ENCODE measurements around the gene FEN1.

Gene FEN1

GRCh38 chr11:61757213-61757862 is 35.4 kb upstream of the FEN1 start:
- no peak for DNase-seq

DNA sequence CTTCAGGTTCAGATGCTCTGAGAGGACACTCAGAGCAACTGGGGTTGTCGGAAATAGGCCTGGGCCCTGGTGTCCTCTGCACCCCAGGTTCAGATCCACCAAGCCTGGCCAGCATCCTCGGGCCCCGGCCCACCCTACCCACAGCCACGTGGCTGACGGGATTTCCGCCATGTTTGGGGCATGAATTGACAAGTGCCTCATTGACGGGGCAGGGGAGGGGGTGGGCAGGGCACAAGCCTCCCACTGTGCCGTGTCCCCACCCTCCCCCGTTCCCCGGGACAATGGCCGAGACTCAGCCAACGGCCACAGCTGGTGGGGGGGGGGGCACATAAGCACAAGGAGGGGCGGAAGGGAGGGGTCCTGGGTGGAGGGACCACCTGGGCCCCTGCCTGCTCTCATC is 31.8 kb upstream of the FEN1 start:
- no peak for DNase-seq

- DNase-seq, result no peak
These were observed 31.1 kb upstream of the FEN1 start for GRCh38 chr11:61761440-61762222.

DNA sequence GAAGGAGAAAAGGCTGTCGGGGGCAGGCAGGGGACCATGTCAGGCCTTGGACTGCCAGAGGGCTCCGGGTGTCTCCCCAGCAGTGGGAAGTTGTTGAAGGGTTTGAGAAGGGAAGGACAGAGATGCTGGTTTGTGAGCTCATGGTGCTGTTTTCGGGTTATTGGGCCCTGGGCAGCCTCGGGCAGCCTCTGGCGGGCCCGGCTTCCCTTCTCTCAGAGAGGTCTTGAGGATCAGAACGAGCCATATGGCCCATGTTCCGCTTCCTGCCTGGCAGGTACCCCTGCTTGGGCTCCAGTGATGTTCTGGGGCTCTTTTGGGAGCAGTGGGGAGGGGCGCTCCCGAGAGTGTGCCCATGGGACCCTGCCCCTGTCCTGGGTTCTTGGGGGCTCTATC is 30.5 kb upstream of the FEN1 start:
- DNase-seq, result no peak

DNA sequence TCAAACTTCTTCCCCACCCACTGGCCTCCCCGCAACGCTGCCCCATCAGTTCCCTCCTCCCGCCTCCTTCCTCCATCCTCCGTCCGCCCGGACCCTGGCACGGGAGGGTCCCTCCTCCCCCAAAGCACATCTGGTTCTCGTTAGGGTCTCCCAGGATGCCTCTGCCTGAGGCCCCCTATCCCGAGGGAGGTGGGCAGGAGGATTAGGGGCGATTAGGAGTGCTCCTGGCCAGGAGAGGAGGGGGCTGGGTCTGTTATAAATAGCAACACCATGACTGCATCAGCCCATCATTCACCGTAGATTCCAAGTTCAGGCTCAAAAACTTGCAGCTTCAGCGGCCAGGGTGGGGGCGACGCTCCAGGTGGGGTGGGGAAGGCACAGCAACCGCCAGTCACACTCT is 29.9 kb upstream of the FEN1 start:
- no peak for DNase-seq

DNA sequence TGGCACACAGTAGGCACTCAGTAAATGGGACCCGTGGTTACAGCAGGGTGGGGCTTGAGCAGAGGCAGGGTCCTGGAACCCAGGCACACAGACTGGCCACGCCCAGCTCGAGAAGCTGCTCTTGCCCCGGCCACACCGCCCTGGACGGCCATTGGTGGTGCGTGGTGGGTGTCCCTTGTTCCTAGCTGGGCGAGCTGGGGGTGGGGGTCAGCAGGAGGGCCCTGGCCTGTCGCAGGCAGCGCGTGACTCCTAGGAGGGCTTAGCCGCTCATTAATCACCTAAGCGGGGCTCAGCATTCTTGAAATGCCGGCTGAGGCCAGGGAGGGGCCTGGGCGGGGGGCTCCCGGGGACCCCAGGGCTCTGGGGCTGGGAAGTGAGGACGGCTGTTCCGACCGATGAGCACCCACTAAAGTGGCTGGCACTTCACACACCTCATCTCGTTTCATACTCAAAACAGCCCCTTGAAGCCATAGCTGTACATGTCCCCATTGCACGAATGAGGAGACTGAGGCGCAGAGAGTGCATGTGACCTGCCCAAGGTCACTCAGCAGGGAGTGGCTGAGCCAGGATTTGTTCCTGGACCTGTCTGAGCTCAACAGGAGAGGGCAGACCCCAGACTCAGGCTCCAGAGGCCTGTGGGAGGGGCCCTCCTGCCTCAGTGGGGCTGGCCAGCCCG is 28.6 kb upstream of the FEN1 start:
- DNase-seq, result no peak

GRCh38 chr11:61764606-61765260 is 28.0 kb upstream of the FEN1 start:
- no peak for DNase-seq

DNA sequence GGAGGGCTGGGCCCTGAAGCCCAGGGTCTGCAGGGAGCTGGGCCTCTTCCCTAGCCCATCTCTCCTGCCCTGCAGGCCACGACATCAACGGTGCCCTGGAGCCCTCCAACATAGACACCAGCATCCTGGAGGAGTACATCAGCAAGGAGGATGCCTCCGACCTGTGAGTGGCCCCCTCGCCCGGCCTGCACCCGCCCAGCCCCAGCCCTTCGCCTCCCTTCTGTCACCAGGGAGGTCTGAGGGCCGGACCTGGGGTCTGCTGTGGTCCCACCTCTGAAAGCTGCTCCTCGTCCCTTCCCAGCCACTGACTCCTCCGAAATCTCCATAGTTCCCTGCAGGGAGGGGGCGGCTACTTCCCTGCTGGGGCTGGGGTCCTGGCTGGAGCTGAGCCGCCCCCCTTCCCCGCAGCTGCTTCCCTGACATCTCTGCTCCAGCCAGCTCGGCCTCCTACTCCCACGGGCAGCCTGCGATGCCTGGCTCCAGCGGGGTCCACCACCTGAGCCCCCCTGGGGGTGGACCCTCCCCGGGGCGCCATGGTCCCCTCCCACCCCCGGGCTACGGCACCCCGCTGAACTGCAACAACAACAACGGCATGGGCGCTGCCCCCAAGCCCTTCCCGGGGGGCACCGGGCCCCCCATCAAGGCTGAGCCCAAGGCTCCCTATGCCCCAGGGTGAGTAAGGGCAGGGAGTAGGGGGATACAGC is 27.0 kb upstream of the FEN1 start:
- DNase-seq, result no peak

DNA sequence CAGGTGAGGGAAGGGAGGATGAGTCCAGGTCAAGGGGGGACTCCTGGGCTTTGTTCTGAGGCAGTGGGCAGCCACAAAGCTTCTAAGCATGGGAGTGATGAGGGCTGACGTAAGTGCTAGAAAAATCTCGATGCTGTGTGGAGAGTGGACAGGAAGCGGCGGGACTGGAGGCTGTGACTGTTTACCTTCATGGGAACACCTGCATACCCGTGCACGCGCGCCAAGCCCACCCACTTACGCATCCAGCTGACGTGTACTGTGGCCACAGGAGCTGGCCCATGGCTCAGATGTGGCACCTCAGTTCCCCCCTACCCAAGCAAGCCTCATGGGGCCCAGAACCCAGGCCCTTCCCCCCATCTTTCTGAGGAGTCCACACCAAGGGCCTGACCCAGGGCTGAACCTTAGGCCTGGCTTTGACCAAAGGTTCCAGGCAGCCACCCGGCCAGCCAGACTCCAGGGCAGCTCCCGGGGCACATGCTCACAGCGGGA is 26.3 kb upstream of the FEN1 start:
- no peak for DNase-seq

DNA sequence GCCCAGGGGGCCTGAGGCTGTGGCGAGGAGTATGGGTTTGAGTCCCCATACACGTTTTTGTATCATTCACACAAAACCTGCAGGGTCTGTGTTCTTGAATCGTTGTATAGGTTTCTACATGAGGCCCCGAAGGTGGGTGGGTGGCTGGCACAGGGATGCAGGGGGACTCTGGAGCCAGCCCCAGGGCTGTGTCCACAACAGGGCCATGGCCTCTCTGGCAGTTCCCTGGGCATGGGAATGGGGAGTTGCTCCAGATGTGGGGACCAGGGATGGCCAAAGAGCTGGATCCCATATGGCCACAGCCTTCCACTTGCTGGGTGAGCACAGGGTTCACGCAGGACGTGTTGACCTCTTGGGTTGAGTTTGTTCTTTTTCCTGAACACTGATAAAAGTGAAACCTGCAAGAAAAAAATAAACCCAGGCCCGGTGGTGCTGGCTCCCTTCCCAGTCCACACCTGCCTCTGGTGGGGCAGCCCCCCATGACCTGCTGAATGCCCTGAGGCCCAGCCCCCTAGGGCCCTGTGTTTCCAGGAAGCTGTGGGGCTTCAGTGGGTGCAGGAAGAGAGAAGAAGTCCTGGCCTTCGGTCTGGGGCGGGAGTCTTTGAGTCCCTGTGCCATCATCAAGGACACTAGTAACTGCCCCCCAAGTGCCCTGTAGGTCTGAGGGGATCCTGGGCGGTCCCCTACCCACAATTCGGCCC is 24.2 kb upstream of the FEN1 start:
- no peak for DNase-seq

- no peak for DNase-seq
These were observed 23.4 kb upstream of the FEN1 start for GRCh38 chr11:61769169-61769920.

DNA sequence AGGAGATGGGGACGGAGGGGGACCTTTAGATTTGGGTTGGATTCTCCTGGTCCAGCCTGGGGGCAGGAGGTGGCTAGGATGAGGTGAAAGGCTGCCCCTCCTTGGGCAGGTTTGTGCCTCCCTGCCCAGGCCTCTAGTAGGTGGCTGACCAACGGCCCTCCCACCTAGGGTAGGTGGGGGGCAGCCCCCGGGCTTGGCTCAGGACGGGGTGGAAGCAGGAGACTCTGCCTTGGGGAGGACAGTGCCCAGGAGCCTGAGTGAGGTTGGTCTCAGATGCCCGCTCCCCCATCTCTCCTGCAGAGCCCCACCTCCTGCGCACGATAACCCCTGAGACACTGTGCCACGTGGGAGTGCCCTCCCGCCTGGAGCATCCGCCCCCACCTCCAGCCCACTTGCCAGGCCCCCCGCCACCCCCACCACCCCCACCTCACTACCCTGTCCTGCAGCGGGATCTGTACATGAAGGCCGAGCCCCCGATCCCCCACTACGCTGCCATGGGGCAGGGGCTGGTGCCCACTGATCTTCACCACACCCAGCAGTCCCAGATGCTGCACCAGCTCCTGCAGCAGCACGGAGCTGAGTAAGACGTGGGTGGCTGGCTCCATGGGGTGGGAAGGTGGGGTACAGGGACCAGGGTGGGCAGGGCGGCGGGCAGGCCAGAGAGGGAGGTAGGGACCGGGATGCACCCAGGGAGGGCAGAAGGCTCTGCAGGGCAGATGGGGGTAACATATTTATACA is 22.6 kb upstream of the FEN1 start:
- no peak for DNase-seq

- DNase-seq, result no peak
These were observed 21.4 kb upstream of the FEN1 start for GRCh38 chr11:61771195-61771894.

DNA sequence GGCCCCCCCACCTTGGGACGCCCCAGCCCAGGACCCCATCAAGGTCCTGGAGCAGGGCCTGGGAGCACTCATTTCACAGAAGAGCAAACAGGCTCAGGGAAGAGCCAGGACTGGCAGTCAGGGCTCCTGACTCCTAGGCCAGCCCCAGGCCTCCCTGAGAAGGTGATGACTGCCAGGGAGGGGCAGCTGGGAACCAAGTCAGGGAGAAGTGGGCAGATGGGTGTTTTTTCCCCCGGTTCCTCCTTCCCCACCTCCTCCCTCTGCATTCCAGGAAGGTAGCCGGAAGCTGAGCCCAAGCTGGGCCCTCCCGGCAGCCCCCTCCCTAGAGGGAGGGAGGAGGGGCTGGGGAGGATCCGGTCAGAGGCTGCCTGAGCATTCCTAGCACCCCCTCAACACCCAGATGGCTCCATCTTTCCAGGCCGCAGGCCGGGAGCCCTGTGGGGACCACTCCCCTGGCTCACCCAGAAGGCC is 20.7 kb upstream of the FEN1 start:
- DNase-seq, result no peak

DNA sequence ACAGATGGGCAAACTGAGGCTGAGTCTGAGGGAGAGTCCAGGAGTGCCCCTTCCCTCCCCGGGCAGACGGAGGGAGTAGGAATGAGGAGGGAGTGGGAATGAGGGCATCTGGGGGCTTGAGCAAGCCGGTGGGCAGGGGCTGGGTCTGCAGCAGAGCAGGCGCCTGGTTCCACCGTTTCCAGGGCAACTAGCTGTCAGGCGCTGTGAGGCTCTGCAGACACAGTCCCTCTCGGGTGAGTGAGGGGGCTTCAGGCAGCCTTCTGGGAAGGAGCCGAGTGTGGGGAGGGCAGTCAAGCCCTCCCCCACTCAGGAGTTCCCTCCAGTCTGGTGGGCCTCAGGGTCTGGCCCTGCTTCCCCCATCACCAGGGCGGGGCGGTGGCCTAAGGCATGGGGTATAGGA is 19.4 kb upstream of the FEN1 start:
- DNase-seq, result no peak

DNA sequence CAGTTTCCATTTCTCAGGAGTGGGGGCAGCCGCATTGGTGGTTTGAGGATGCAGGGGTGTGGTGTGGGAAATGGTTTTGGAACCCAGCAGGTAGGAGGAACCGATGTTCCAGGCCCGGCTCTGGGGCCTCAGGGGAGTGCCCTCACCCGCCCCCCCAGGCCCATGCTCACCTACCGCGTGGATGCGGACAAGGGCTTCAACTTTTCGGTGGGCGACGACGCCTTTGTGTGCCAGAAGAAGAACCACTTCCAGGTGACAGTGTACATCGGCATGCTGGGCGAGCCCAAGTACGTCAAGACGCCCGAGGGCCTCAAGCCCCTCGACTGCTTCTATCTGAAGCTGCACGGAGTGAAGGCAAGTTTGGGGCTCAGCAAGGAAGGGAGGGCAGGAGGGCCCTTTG is 18.9 kb upstream of the FEN1 start:
- no peak for DNase-seq

DNA sequence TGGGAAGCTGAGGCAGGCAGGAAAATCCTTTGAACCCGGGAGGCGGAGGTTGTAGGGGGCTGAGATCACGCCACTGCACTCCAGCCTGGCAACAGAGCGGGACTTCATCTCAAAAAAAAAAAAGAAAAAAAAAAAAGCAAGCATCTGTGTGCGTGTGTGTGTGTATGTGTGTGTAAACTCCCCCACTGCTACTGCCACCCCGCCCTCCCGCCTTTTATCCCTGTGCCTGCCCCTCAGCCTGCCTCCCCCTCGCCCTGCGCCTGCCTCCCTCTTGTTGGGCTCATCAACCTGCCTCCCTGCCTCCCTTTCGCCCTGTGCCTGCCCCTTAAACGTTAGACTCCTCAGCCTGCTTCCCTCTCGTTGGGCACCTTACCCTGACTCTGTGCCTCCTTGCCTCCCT is 18.3 kb upstream of the FEN1 start:
- DNase-seq, result no peak

DNA sequence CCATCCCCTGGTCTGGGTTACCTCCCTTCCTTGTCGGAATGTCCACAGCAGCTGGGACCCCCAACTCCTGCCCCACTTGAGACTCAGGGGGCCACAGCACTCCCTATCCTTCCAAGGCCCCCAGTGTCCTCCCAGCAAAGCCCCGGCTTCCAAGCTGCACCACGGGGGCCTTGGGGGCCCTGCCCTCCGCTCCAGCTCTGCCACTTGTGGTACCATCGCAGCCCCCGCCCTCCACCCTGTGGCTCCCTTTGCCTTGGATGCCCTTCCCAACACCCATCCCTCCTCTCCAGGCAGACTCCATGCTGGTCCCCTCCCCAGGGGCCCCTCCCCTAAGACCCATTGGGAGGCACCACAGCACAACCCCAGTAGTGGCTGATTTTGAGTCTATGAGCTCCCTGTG is 17.6 kb upstream of the FEN1 start:
- no peak for DNase-seq

DNA sequence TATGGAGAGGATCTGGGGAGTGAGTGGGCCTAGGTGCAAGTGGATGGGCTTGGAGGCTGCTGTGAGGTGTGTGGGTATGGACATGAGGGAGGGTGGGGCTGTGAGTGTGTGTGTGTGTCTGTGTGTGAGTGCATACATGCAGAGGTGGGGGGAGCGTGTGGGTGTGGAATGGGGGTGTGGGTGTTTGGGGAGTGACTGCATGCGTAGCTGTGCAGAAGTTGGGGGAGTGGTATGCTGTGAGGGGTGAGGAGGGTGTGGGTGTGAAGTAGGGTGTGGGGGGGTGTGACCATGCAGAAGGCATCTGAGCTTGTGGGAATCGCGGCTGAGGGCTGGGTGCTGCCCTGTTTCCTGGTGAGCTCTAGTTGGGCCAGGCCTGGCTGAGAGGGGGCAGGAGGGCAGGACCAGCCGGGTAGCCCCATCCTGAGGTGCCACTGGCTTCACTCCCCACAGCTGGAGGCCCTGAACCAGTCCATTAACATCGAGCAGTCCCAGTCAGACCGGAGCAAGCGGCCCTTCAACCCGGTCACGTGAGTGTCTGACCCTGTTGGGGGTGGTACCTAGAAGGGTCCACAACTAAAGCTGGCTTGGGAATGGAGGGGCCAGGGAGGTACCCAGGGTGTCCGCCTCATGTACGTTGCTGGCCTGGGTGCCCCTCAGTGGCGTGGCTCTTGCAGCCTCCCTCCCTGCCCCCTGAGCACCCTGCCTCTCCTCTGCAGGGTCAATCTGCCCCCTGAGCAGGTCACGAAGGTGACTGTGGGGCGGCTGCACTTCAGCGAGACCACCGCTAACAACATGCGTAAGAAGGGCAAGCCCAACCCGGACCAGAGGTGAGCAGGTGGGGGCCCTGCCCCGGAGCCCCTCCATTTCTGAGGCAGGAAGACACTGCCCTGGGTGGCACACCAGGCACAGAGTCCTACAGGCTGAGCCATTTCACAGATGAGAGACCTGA is 16.8 kb upstream of the FEN1 start:
- DNase-seq, result no peak
